Measurements from ENCODE around the gene KCNV2. TPM values are rescaled to one million over a fixed set of nuclear protein-coding genes. Genes with fewer than 3 reads are reported as not detected.

Gene KCNV2
- total and polyA plus RNA-seq, 2 donors (not counting 1 experiment from before 2014, with no cell fraction given) = not detected

DNA sequence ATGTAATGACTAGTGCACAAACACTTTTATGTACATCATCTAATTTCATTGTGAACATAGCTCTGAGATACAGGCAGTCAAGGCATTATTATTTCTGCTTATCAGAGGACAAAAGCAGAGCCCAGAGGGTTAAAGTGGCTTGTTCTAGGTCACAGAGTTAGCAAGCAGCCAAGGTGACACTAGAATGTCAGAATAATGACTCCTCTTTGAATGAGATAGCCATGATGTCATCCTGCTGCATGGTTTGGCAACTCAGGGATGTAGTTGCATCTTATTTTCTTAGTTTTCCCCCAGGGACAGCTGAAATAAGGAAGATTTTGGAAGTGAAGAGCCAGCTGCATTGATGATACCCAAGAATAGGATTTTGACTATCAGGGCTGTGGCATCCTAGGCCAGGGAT, 54.4 kb downstream of the KCNV2 start:
- H3K27ac ChIP-seq (ENCODE audit: insufficient read depth, low read length) = no peak overlapping the region
- no peak overlapping the region for H2AFZ ChIP-seq (ENCODE audit: low read length)
- TF ChIP-seq, protein P1, sequence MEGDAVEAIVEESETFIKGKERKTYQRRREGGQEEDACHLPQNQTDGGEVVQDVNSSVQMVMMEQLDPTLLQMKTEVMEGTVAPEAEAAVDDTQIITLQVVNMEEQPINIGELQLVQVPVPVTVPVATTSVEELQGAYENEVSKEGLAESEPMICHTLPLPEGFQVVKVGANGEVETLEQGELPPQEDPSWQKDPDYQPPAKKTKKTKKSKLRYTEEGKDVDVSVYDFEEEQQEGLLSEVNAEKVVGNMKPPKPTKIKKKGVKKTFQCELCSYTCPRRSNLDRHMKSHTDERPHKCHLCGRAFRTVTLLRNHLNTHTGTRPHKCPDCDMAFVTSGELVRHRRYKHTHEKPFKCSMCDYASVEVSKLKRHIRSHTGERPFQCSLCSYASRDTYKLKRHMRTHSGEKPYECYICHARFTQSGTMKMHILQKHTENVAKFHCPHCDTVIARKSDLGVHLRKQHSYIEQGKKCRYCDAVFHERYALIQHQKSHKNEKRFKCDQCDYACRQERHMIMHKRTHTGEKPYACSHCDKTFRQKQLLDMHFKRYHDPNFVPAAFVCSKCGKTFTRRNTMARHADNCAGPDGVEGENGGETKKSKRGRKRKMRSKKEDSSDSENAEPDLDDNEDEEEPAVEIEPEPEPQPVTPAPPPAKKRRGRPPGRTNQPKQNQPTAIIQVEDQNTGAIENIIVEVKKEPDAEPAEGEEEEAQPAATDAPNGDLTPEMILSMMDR (conservative IDR thresholded peaks at IDR 0.05 in 1 of 2, IDR thresholded peaks at IDR 0.05 in 1 of 2; ENCODE audit: low read depth in 1 of 2, low read length in 2 of 2) = no peak
- no peak for TF ChIP-seq EZH2 (IDR thresholded peaks at IDR 0.05; ENCODE audit: low read length, missing control alignments)
- no peaks in the 10 kb centered on the region for H4K20me1 ChIP-seq (ENCODE audit: control insufficient read depth, extremely low read depth, insufficient read depth, low read length)
- no peaks in the 10 kb centered on the region for H3K79me2 ChIP-seq (ENCODE audit: control insufficient read depth, insufficient read depth, low read length)
- no peaks in the 10 kb centered on the region for H3K27me3 ChIP-seq (ENCODE audit: control insufficient read depth, insufficient read depth, low read length)
- no peaks in the 10 kb centered on the region for H3K9me3 ChIP-seq (ENCODE audit: control insufficient read depth, insufficient read depth, low read depth, low read length)
- H3K4me3 ChIP-seq (replicated peaks in 1 of 4; ENCODE audit: control extremely low read depth in 1 of 4, insufficient read depth in 1 of 4, low read depth in 3 of 4, low read length in 4 of 4) = no peak overlapping the region
- no peaks in the 10 kb centered on the region for H3K4me1 ChIP-seq (ENCODE audit: control insufficient read depth, extremely low read depth, insufficient read depth, low read length)
- no peak overlapping the region for H3K9ac ChIP-seq (ENCODE audit: insufficient read depth, low read length)
- peak in 1 of 2 donors; percentile 14 for DNase-seq (ENCODE audit: low read depth in 2 of 2)
- peaks cover 8% of the 10 kb centered on the region for H3K36me3 ChIP-seq (ENCODE audit: control insufficient read depth, insufficient read depth, low read length)
- H3K4me2 ChIP-seq (ENCODE audit: extremely low read depth, insufficient read depth, low read length) = no peak overlapping the region

DNA sequence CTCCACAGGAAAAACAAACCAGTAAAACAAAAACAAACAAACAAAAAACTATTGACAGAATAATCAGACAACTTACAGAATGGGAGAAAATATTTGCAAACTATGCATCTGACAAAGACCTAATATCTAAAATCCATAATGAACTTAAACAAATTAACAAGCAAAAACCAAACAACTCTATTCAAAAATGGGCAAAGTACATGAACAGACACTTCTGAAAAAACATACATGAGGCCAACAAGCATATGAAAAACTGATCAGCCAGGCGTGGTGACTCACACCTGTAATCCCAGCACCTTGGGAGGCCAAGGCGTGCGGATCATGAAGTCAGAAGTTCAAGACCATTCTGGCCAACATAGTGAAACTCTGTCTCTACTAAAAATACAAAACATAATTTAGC, 60.1 kb downstream of the KCNV2 start:
- Histone ChIP-seq H2AFZ (ENCODE audit: low read length) (no peak overlapping the region), H4K20me1 (ENCODE audit: control insufficient read depth, extremely low read depth, insufficient read depth, low read length) (no peaks in the 10 kb centered on the region), H3K4me1 (ENCODE audit: control insufficient read depth, extremely low read depth, insufficient read depth, low read length) (no peaks in the 10 kb centered on the region), H3K9me3 (ENCODE audit: control insufficient read depth, insufficient read depth, low read depth, low read length) (no peaks in the 10 kb centered on the region), H3K27ac (ENCODE audit: insufficient read depth, low read length) (no peak overlapping the region), H3K79me2 (ENCODE audit: control insufficient read depth, insufficient read depth, low read length) (no peaks in the 10 kb centered on the region), H3K9ac (ENCODE audit: insufficient read depth, low read length) (no peak overlapping the region), H3K27me3 (ENCODE audit: control insufficient read depth, insufficient read depth, low read length) (no peaks in the 10 kb centered on the region), H3K36me3 (ENCODE audit: control insufficient read depth, insufficient read depth, low read length) (peaks cover 5% of the 10 kb centered on the region), H3K4me3 (replicated peaks in 1 of 4; ENCODE audit: control extremely low read depth in 1 of 4, insufficient read depth in 1 of 4, low read depth in 3 of 4, low read length in 4 of 4) (no peak overlapping the region), H3K4me2 (ENCODE audit: extremely low read depth, insufficient read depth, low read length) (no peak overlapping the region)
- TF ChIP-seq, protein P1 (conservative IDR thresholded peaks at IDR 0.05 in 1 of 2, IDR thresholded peaks at IDR 0.05 in 1 of 2; ENCODE audit: low read depth in 1 of 2, low read length in 2 of 2) = no peak
- TF ChIP-seq EZH2 (IDR thresholded peaks at IDR 0.05; ENCODE audit: low read length, missing control alignments) = no peak
- DNase-seq (ENCODE audit: low read depth in 2 of 2) = no peak

DNA sequence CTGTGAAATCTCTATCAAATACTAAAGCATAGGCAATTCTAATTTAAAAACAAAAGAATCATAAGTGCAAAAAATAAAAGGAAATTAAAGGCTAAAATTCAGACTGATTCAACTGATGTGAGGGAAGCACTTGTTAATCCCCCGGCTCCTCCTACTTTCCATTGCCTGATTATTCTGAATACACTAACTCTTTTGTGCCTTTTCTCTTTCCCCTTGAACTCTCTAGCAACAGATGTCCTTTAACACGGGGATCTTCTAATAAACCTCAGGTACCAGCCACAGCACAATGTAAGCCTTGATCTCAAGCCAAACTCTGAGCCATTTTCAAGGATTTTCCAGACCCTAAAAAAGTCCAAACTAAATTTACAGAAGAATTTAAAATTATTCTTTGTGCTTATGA, 61.5 kb downstream of the KCNV2 start:
- H3K4me3 ChIP-seq (replicated peaks in 1 of 4; ENCODE audit: control extremely low read depth in 1 of 4, insufficient read depth in 1 of 4, low read depth in 3 of 4, low read length in 4 of 4) = no peak overlapping the region
- H2AFZ ChIP-seq (ENCODE audit: low read length) = no peak overlapping the region
- H3K9ac ChIP-seq (ENCODE audit: insufficient read depth, low read length) = no peak overlapping the region
- no peaks in the 10 kb centered on the region for H4K20me1 ChIP-seq (ENCODE audit: control insufficient read depth, extremely low read depth, insufficient read depth, low read length)
- H3K36me3 ChIP-seq (ENCODE audit: control insufficient read depth, insufficient read depth, low read length) = no peaks in the 10 kb centered on the region
- no peaks in the 10 kb centered on the region for H3K9me3 ChIP-seq (ENCODE audit: control insufficient read depth, insufficient read depth, low read depth, low read length)
- no peak overlapping the region for H3K4me2 ChIP-seq (ENCODE audit: extremely low read depth, insufficient read depth, low read length)
- H3K27me3 ChIP-seq (ENCODE audit: control insufficient read depth, insufficient read depth, low read length) = no peaks in the 10 kb centered on the region
- no peak overlapping the region for H3K27ac ChIP-seq (ENCODE audit: insufficient read depth, low read length)
- TF ChIP-seq, protein P1 (conservative IDR thresholded peaks at IDR 0.05 in 1 of 2, IDR thresholded peaks at IDR 0.05 in 1 of 2; ENCODE audit: low read depth in 1 of 2, low read length in 2 of 2) = no peak
- no peak for TF ChIP-seq EZH2 (IDR thresholded peaks at IDR 0.05; ENCODE audit: low read length, missing control alignments)
- no peaks in the 10 kb centered on the region for H3K4me1 ChIP-seq (ENCODE audit: control insufficient read depth, extremely low read depth, insufficient read depth, low read length)
- no peak for DNase-seq (ENCODE audit: low read depth in 2 of 2)
- H3K79me2 ChIP-seq (ENCODE audit: control insufficient read depth, insufficient read depth, low read length) = no peaks in the 10 kb centered on the region

Other genes with a start within 250 kb of the KCNV2 start
- 16.4 and 26.3 TPM in 2 replicates for gene VLDLR, start 95.7 kb upstream of the KCNV2 start, total RNA-seq
- 11.0 and 11.9 TPM in 2 replicates for gene VLDLR, start 95.7 kb upstream of the KCNV2 start, polyA plus RNA-seq
- gene PUM3, start 126.6 kb downstream of the KCNV2 start, total RNA-seq = 39.5 and 42.6 TPM in 2 replicates
- 40.7 and 49.4 TPM in 2 replicates for gene PUM3, start 126.6 kb downstream of the KCNV2 start, polyA plus RNA-seq